ENCODE measurements around the gene TACC3.

Gene TACC3

DNA sequence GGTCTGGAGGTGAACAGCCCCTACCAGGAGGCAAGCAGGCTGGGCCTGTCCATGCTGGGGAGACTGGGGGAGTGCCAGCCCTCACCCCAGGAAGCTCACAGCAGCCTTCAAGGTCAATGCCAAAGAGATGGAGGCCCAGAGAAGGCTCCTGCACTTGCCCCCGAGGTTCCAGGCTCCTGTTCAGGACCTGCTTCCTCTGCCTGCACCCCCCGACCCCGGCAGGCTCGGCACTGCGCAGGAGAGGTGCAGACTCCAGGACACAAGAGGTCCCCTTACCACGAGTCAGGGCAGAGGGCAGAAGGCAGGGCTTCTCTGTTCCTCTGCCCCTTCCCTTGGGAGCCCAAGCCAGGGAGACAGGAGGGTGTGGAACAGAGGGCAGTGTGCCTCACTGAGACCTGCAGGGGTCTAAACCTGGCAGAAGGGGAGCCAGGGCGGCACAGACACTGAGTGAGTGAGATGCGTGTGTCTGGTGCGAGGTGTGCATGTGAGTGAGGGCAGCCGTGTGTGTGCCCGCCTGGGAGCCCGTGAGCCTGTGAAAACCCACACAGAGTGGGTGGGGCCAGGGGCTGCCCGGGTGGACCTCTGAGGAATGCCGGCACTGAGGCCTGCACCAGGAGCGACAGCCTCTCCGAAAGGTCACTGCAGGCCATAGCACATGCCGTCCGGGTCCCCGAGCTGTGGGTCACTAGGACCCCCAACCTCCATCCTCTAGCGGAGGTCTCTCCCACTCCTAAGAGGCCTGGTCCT lies 41.1 kb downstream of the TACC3 start:
- no peak for FAIRE-seq

DNA sequence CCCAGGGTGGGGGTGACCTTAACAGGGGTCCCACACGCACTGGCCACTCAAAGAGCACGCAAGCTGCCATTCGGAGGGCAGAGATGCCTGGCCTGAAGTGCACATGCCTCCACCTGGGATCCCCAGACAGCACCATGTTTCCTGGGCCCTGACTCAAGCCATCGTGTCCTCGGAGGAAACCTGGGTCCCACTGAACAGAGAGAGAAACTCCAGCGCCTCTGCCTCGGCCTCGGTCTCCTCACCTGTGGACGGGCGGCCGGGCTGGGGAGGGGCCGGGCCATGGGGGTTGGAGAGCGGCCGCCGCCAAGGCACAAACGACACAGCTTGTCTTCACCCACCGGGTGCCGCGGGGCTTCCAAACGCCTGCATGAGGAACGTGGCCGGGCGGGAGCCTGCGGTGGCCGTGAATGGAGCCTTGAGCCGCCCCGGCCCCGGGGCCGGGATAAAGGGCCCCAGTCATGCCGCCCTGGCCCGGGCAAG lies 41.8 kb downstream of the TACC3 start:
- no peak for FAIRE-seq

DNA sequence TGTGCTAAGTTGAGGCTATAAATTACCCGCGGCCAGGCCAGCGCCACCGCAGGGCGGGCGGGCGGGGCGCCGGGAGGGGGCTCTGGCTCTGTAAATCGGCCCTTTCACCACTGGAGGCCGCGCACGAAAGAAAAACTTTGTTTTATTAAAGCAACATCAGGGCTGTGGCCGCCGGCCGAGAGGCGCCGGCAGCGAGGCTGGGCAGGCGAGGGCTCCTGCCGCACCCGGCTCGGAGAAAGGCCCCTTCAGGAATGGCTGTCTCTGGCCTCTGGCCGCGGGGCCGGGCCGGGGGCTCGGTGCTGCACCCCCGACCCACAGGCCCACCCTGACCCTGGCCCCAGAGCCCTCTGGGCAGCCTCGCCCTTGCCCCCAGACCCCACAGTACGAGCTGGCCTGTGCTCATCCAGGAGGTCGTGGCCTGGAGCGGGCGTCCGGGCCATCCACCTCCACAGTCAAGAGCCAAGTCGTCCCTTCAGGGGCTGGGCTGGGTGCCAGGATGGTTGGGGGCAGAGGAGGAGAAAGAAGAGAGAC lies 42.3 kb downstream of the TACC3 start:
- no peak for FAIRE-seq

DNA sequence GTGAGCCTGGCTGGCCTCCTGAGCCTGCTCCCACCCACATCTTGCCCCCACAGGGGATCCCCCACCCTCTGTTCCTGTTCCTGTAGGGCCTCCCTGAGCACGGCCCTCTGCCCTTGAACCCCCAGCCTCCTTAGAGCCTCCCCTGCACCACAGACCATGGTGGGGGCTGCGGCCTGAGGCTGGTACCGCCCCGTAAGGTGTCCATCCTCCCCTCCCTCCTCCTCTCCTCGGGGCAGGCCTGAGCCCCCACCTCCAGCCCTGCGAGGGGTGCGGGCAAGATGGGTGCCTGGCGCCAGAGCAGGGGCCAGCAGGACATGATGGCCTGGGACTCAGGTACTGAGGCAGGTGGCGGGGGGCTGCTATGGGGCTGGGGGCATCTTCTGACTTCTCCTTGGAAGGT lies 43.3 kb downstream of the TACC3 start:
- FAIRE-seq, result no peak

GRCh38 chr4:1765409-1766072 lies 44.2 kb downstream of the TACC3 start:
- no peak for FAIRE-seq

DNA sequence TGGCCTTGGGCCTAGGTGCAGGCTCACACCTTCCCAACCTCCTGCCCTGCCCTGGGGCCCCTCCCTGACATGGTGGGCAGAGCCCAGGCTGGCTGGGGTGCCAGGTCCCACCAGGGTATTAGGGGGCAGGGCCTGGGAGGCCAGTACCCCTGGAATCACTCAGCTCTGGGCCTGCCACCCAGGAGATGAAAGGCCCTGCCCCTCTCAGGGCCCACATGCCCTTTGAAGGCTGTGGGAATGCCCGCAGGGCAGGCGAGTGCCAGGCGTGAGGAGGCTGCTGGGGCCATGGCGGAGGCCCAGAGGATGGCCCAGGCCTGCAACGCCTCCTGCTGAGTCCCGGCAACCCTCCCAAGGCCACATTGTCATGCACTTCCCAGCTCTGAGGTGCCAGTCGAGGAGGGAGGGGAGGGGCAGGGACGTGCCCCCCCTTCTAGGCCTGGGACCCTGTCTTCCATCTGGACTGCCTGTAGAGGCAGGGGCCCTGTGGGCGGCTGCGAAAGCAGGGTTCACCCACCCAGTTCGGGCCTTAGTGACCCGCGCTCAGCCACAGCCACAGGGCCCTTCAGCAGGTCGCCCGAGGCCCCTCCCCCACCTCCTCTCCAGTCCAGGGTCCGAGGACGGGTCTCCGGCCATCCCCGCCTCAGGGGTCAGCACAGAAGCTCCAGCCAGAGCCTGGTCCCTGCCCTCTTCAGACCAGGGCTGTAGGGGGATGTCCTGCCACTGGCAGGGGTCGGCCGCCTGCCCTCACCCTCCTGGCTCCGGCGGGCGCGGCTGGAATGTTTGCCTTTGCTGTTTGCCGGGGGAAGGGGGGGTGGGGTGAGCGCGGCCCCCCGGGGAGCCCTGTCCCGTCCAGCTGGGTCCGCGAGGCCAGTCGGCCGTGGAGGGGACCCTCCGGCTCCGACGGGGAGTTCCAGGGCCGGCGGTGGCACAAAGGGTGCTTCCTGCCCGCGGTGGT lies 45.1 kb downstream of the TACC3 start:
- no peak for FAIRE-seq

DNA sequence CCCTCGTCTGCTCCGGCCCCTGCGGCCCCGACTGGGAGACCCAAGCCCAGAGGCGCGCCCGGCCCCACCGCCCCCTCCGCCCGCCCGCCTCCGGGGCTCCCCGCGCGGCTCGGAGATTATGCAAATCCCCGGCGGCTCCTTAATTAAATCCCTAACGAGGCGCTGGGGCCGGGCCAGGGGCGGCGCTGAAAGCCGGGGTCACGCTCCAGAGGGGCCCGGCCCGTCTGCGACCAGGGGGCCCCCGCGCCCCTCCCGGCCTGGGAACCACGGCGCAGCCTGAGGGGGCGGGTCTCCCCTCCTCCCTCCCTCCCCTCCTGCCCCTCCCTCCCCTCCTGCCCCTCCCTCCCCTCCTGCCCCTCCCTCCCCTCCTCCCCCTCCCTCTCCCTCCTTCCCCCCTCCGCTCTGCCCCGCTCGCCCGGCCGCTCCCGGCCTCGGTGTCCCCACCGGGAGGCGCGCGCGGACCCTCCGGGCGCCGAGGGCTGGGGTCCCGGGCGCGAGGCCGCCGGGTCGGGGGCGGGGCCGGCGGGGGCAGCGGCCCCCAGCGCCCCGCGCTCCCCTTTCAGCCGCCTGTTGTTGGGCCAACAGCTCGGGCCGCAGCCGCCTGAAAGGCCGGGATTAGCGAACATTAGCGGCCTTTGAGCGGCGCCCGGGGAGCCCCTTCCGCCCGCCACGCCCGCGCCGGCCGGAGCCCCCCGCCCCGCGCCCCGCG lies 45.9 kb downstream of the TACC3 start:
- no peak for FAIRE-seq

DNA sequence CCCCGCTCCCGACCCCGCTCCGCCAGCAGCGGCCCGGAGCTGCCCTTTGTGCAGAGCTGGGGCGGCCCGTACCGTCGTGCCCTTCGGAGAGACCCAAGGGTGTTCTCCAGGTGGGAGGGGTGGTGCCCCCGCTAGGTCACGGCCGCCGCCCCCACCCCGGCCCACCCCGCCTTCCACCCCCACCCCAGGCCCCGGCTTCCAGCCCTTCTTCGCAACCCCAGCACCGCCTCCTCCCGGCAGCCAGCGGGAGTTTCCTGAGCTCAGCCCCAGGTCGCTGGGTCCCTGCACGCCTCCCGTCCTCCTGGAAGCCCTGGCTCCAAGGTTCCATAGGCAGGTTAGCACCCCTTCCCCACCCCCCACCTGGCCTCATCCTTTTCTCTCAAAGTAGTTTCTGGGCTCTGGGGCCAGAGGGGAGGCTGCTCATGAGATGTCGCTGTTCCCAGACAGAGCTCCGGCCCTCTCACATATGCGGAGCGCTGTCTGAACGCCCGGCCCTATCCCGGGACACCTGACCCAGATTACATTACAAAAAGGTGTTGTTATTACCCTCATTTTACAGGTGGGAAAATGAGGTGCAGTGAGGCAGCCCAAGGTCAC lies 46.5 kb downstream of the TACC3 start:
- no peak for FAIRE-seq

GRCh38 chr4:1768367-1769034 lies 47.2 kb downstream of the TACC3 start:
- no peak for FAIRE-seq

- FAIRE-seq, result no peak
Observed at GRCh38 chr4:1769692-1770091, 48.4 kb downstream of the TACC3 start.

DNA sequence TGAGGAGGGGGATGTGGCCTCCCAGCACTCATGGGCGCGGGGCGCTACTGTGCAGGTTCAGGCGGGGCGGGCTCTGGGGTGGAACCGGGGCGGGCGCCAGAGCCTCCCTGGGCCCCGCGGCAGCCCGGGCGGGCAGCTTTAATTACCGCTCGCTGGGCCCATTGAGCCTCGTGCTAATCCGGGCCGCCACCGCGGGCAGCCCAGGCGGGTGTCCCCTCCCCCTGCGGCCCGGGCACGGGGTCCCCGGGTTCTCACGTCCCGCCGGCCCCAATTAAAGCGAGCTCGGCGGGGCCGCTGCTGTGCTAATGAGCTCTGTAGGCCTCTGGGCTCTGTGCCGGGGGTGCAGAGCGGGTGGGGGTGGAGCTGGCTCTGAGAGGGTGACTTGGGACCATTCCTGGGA lies 48.9 kb downstream of the TACC3 start:
- no peak for FAIRE-seq

GRCh38 chr4:1770791-1771231 lies 49.5 kb downstream of the TACC3 start:
- no peak for FAIRE-seq

- FAIRE-seq, result no peak
Observed at GRCh38 chr4:1771555-1772305, 50.4 kb downstream of the TACC3 start.

GRCh38 chr4:1772853-1773538 lies 51.7 kb downstream of the TACC3 start:
- no peak for FAIRE-seq

- no peak for FAIRE-seq
Observed at GRCh38 chr4:1773754-1774153, 52.4 kb downstream of the TACC3 start.

DNA sequence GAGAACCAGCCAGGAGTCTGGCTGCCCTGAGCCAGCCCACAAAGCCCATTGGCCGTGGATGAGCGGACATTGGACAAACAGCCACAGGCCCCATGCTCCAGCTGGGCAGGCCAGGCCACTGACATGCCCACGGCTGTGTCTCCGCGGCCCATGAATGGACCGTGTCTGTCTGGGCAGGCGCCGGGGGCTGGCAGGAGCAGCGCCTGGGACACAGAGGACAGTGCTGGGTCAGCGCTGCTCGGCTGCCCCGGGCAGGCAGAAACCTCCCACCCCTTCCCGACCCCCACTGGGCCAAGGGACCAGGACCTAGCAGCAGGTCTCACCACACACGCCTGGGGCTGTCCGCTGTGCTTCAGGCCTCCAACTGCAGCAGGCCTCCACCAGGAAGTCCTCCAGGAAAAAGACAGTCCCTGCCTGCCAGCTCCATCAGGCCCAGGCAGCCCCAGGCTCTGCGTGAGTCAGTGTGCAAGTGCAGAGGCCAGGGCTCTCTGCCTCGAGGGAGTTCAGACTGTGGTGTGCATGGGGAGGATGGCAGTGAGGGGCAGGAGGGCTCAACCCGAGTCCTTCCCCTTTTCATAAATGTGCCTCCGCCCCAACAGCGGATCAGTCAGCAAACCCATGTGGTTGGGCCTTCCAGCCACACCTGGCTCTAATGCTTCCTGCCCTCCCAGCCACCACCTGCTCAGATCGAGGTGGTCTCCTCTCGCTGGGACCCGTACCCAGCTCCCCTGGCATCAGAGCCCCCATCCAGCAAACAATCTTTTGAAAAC lies 54.6 kb downstream of the TACC3 start:
- FAIRE-seq, result no peak

GRCh38 chr4:1776521-1777161 lies 55.3 kb downstream of the TACC3 start:
- FAIRE-seq, result no peak

DNA sequence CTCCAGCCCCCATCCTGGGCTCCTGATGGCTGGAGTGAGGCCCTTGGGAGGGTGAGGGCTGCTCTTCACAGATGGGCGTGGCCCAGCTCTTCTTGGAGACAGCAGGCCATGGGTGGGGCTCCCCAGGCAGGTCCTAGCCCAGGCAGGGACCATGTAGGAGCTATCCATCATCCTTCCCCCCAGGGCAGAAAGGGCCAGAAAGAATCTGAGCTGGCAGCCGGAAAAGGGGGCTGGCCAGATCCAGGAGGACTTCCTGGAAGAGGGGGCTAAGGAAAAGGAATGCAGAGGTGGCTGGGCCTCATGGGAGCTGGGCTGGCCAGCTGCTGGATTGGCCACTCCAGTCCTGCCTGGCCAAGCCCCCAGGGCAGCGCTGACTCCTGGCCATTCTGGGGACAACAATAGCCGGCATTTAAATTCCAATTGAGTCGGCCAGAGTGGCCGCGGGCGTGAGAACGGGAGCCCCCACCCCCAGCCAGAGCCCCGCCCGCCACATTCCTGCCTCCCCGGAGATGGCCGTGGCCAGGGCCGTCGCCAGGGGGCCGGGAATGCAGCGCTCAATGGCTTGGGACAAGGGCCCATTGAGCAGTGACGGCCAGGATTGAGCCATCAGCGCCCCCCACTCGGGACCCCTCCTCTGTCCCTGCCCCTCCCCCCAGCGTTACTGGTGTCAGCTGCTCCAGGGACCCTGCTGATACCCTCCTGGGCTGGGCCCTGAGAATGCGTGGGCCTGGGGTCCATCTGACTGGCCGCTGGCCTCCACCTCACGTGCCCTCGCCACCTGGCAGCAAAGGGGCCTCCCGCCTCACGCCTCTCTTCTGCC lies 56.7 kb downstream of the TACC3 start:
- no peak for FAIRE-seq
